H1 (cell line): Measurements from ENCODE around the gene OR6N1. TPM values are rescaled to one million over a fixed set of nuclear protein-coding genes. Genes with fewer than 3 reads are reported as not detected.

Source experiments
- CTCF ChIA-PET: fragments of 300-600 bp; sonication (Branson Sonifier 250); formaldehyde crosslinking; loops from one replicate; lab custom pipeline; 2021; ENCODE audit not compliant: partially characterized antibody; lab: Charles Lee
- POLR2A ChIA-PET: fragments of 300-600 bp; sonication (Branson Sonifier 250); formaldehyde crosslinking; loops from one replicate; lab custom pipeline; 2021; ENCODE audit warnings: inconsistent platforms; ENCODE audit not compliant: partially characterized antibody; lab: Charles Lee
- DNase-seq, 2 experiments: peaks; one replicate each; pipeline versions ENCODE4 v3.0.0 to v3.0.0-alpha.2; 2010 to 2022; ENCODE audit warnings: low spot score in 2 of 2, low read depth in 1 of 2, mixed read lengths in 1 of 2
- FAIRE-seq: peaks from 2 replicates; lab custom pipeline; 2011; peaks lifted over from hg19 to GRCh38; lab: Jason Lieb, UNC
- H2AFZ ChIP-seq: 2 replicates; pipeline ENCODE4 v1.8.1; 2012; ENCODE audit warnings: low read length, inconsistent platforms
- H2AK5ac ChIP-seq: 2 replicates; pipeline ENCODE4 v1.6.1; 2013; ENCODE audit warnings: low read depth, low read length
- H2BK120ac ChIP-seq: replicated peaks from 2 replicates; pipeline ENCODE3; 2013; ENCODE audit warnings: low read depth, low read length, inconsistent platforms
- H2BK12ac ChIP-seq: 2 replicates; pipeline ENCODE4 v1.6.1; 2013; ENCODE audit warnings: low read depth, low read length
- H2BK15ac ChIP-seq: 2 replicates; pipeline ENCODE4 v1.6.1; 2013; ENCODE audit warnings: low read length
- H2BK20ac ChIP-seq: 2 replicates; pipeline ENCODE4 v1.6.1; 2013; ENCODE audit warnings: low read length
- H2BK5ac ChIP-seq: 2 replicates; pipeline ENCODE4 v1.6.1; 2013; ENCODE audit warnings: low read depth, low read length
- H3K14ac ChIP-seq: 2 replicates; pipeline ENCODE4 v1.6.1; 2013; ENCODE audit warnings: inconsistent platforms; ENCODE audit not compliant: insufficient read length
- H3K18ac ChIP-seq: 2 replicates; pipeline ENCODE4 v1.6.1; 2013; ENCODE audit warnings: low read length; ENCODE audit errors: extremely low read depth
- H3K23ac ChIP-seq: 2 replicates; pipeline ENCODE4 v1.6.1; 2013; ENCODE audit warnings: inconsistent platforms; ENCODE audit not compliant: insufficient read length
- H3K23me2 ChIP-seq: 2 replicates; pipeline ENCODE4 v1.6.1; 2013; ENCODE audit warnings: low read depth, low read length
- H3K27ac ChIP-seq: 2 replicates; pipeline ENCODE4 v1.6.1; 2011; ENCODE audit warnings: low read depth, low read length, inconsistent platforms
- H3K27me3 ChIP-seq, 4 experiments: replicated peaks in 1 of 4; 1 replicate in 1 of 4; 2 replicates in 3 of 4; pipeline versions ENCODE4 v1.6.1 to v1.8.1; 2011 to 2013; ENCODE audit warnings: low read length in 3 of 4, mild to moderate bottlenecking in 3 of 4, inconsistent platforms in 2 of 4, mixed read lengths in 2 of 4, moderate library complexity in 1 of 4; ENCODE audit not compliant: control insufficient read depth in 3 of 4, insufficient read depth in 3 of 4; ENCODE audit errors: extremely low read depth in 1 of 4
- H3K36me3 ChIP-seq, 4 experiments: 2 replicates each; pipeline versions ENCODE4 v1.6.1 to v1.8.1; 2011 to 2013; ENCODE audit warnings: mild to moderate bottlenecking in 4 of 4, low read length in 3 of 4, moderate library complexity in 2 of 4, control low read depth in 1 of 4, inconsistent platforms in 1 of 4; ENCODE audit not compliant: insufficient read depth in 4 of 4, control insufficient read depth in 2 of 4
- H3K4ac ChIP-seq: replicated peaks from 2 replicates; pipeline ENCODE3; 2013; ENCODE audit warnings: low read length, low read depth, mixed read lengths, inconsistent platforms; ENCODE audit not compliant: insufficient read length
- H3K4me1 ChIP-seq, 4 experiments: replicated peaks in 1 of 4; 1 replicate in 1 of 4; 2 replicates in 3 of 4; pipeline versions ENCODE4 v1.6.1 to v1.8.1; 2011 to 2013; ENCODE audit warnings: low read length in 3 of 4, inconsistent platforms in 2 of 4, mixed read lengths in 1 of 4; ENCODE audit not compliant: insufficient read depth in 4 of 4, control insufficient read depth in 3 of 4
- H3K4me2 ChIP-seq, 2 experiments: 2 replicates each; pipeline versions ENCODE4 v1.6.1 to v1.8.1; 2011 to 2013; ENCODE audit warnings: low read depth in 2 of 2, low read length in 2 of 2, control low read depth in 1 of 2, inconsistent platforms in 1 of 2, mild to moderate bottlenecking in 1 of 2; ENCODE audit not compliant: insufficient read depth in 1 of 2
- H3K4me3 ChIP-seq, 4 experiments: fragments of 200-600, 300-600 bp in 1 of 4; sonication (generic), shearing (Covaris generic), sonication (Bioruptor Twin) in 1 of 4; 2 replicates each; pipeline versions ENCODE4 v1.5.1 to v1.8.1; 2011 to 2016; ENCODE audit warnings: low read length in 4 of 4, low read depth in 3 of 4, control low read depth in 2 of 4, inconsistent platforms in 2 of 4, mild to moderate bottlenecking in 2 of 4, mixed read lengths in 1 of 4, moderate library complexity in 1 of 4; ENCODE audit not compliant: insufficient read depth in 2 of 4; ENCODE audit errors: extremely low read depth in 1 of 4
- H3K56ac ChIP-seq: replicated peaks from 2 replicates; pipeline ENCODE3; 2013; ENCODE audit warnings: low read depth, mild to moderate bottlenecking, mixed read lengths, low read length, inconsistent platforms; ENCODE audit not compliant: insufficient read length
- H3K79me1 ChIP-seq: 2 replicates; pipeline ENCODE4 v1.6.1; 2013; ENCODE audit warnings: low read depth, low read length, control low read depth
- H3K79me2 ChIP-seq, 2 experiments: 2 replicates each; pipeline versions ENCODE4 v1.6.1 to v1.8.1; 2012 to 2013; ENCODE audit warnings: low read length in 2 of 2, mild to moderate bottlenecking in 2 of 2, inconsistent platforms in 1 of 2; ENCODE audit not compliant: insufficient read depth in 2 of 2, control insufficient read depth in 1 of 2
- H3K9ac ChIP-seq, 4 experiments: replicated peaks in 1 of 4; 1 replicate in 1 of 4; 2 replicates in 3 of 4; pipeline versions ENCODE4 v1.6.1 to v1.8.1; 2011 to 2013; ENCODE audit warnings: low read depth in 3 of 4, low read length in 3 of 4, control low read depth in 2 of 4, mild to moderate bottlenecking in 2 of 4, moderate library complexity in 2 of 4, inconsistent platforms in 1 of 4; ENCODE audit errors: extremely low read depth in 1 of 4
- H3K9me3 ChIP-seq, 2 experiments: 2 replicates each; pipeline versions ENCODE4 v1.6.1 to v1.8.1; 2012 to 2013; ENCODE audit warnings: mild to moderate bottlenecking in 2 of 2, moderate library complexity in 2 of 2, control low read depth in 1 of 2, inconsistent platforms in 1 of 2, low read depth in 1 of 2, low read length in 1 of 2, mixed read lengths in 1 of 2; ENCODE audit not compliant: insufficient read depth in 2 of 2
- H4K20me1 ChIP-seq, 2 experiments: replicated peaks in 1 of 2; 2 replicates each; pipeline versions ENCODE3 to v1.8.1; 2011 to 2013; ENCODE audit warnings: inconsistent platforms in 2 of 2, low read length in 2 of 2, mild to moderate bottlenecking in 1 of 2; ENCODE audit not compliant: insufficient read depth in 2 of 2, control insufficient read depth in 1 of 2
- H4K5ac ChIP-seq: 2 replicates; pipeline ENCODE4 v1.6.1; 2013; ENCODE audit warnings: low read length, low read depth, mixed read lengths, inconsistent platforms; ENCODE audit not compliant: insufficient read length
- H4K8ac ChIP-seq: 2 replicates; pipeline ENCODE4 v1.8.0; 2013; ENCODE audit warnings: mild to moderate bottlenecking, moderate library complexity, low read length, inconsistent platforms; ENCODE audit not compliant: insufficient read depth; ENCODE audit errors: extremely low read depth
- H4K91ac ChIP-seq: replicated peaks from 2 replicates; pipeline ENCODE3; 2013; ENCODE audit warnings: low read length, mixed read lengths, inconsistent platforms; ENCODE audit not compliant: insufficient read length
- EGR1 ChIP-seq: IDR thresholded peaks from 2 replicates; pipeline ENCODE4 v1.6.1; 2011; ENCODE audit warnings: low read depth, low read length, borderline replicate concordance
- GABPA ChIP-seq: IDR thresholded peaks from 2 replicates; pipeline ENCODE4 v1.6.1; 2011; ENCODE audit warnings: mild to moderate bottlenecking, low read length, moderate library complexity, borderline replicate concordance; ENCODE audit not compliant: insufficient read depth
- GTF2F1 ChIP-seq: IDR thresholded peaks from 2 replicates; pipeline ENCODE4 v1.6.1; 2012; ENCODE audit warnings: low read depth, low read length, improper control_type of control experiment, borderline replicate concordance
- JUND ChIP-seq: IDR thresholded peaks from 2 replicates; pipeline ENCODE4 v1.6.1; 2011; ENCODE audit warnings: mild to moderate bottlenecking, improper control_type of control experiment, low read length
- PHF8 ChIP-seq: fragments of 200-600 bp; sonication (generic); conservative IDR thresholded peaks from 2 replicates; pipeline ENCODE4 v1.7.1; 2012; ENCODE audit warnings: low read depth, mild to moderate bottlenecking, inconsistent platforms, low read length, moderate library complexity
- POLR2AphosphoS5 ChIP-seq: IDR thresholded peaks from 2 replicates; pipeline ENCODE4 v1.6.1; 2011; ENCODE audit warnings: low read depth, low read length
- POU5F1 ChIP-seq: IDR thresholded peaks from 2 replicates; pipeline ENCODE4 v1.6.1; 2011; ENCODE audit warnings: low read depth, mild to moderate bottlenecking, low read length, moderate library complexity
- RAD21 ChIP-seq, 2 experiments: IDR thresholded peaks in 1 of 2; conservative IDR thresholded peaks in 1 of 2; 2 replicates each; pipeline ENCODE4 v1.6.1; 2011; ENCODE audit warnings: low read depth in 2 of 2, low read length in 2 of 2, improper control_type of control experiment in 1 of 2, inconsistent platforms in 1 of 2, mild to moderate bottlenecking in 1 of 2, moderate library complexity in 1 of 2
- RBBP5 ChIP-seq: IDR thresholded peaks from 2 replicates; pipeline ENCODE4 v1.7.1; 2012; ENCODE audit warnings: low read depth, mild to moderate bottlenecking, inconsistent platforms, low read length, moderate library complexity, borderline replicate concordance
- RFX5 ChIP-seq: IDR thresholded peaks from 2 replicates; pipeline ENCODE4 v1.6.1; 2011; ENCODE audit warnings: low read depth, low read length, improper control_type of control experiment, borderline replicate concordance
- RXRA ChIP-seq: IDR thresholded peaks from 2 replicates; pipeline ENCODE4 v1.6.1; 2011; ENCODE audit warnings: low read depth, mild to moderate bottlenecking, low read length, moderate library complexity; ENCODE audit not compliant: insufficient read depth
- YY1 ChIP-seq: IDR thresholded peaks from 2 replicates; pipeline ENCODE4 v1.6.1; 2011; ENCODE audit warnings: low read depth, mild to moderate bottlenecking, low read length
- ZNF274 ChIP-seq: IDR thresholded peaks from 2 replicates; pipeline ENCODE4 v1.7.0; 2012; ENCODE audit warnings: low read length, borderline replicate concordance; ENCODE audit errors: extremely low read depth
- WGBS, 2 experiments: shearing (Covaris generic) in 1 of 2; methylation state at CpG; one replicate each; pipeline versions ENCODE4 v1.1.6 to v1.1.7; 2013 to 2015; ENCODE audit warnings: low lambda C conversion rate in 2 of 2, mixed read lengths in 2 of 2, inconsistent platforms in 1 of 2, low coverage in 1 of 2, missing lambda C conversion rate in 1 of 2; ENCODE audit not compliant: insufficient replicate concordance in 2 of 2, insufficient coverage in 1 of 2, insufficient read length in 1 of 2; ENCODE audit errors: extremely low coverage in 1 of 2, missing lambda C conversion rate in 1 of 2; 5-methylcytosine and 5-hydroxymethylcytosine counted together
- polyA plus RNA-seq, 7 experiments: library from polyadenylated mRNA; depleted of rRNA in 3 of 7; stranded (reverse) in 5 of 7; unstranded in 2 of 7; fragments of >200 nt in 5 of 7; fragments of 200-250 nt in 2 of 7; gene quantifications; 1 replicate in 5 of 7; 2 replicates in 1 of 7; 4 replicates in 1 of 7; pipeline versions ENCODE4 v1.2.1 to v1.2.3, GENCODE V29; 2011 to 2013; ENCODE audit warnings: missing spikeins in 2 of 7, mixed read lengths in 2 of 7
- total RNA-seq: library from RNA; stranded (reverse); fragmentation: NEBNext Ultra II Directional; extraction: Animal tissue kit (Norgen Biotek cat#: 25700); gene quantifications from 2 replicates; pipeline ENCODE4 v1.2.1, GENCODE V29; 2021

The OR6N1 gene
- total and polyA plus RNA-seq, 2 of the 8 experiments (the other 6 are each of a cell fraction or from before 2014, with no cell fraction given), result not detected

DNA sequence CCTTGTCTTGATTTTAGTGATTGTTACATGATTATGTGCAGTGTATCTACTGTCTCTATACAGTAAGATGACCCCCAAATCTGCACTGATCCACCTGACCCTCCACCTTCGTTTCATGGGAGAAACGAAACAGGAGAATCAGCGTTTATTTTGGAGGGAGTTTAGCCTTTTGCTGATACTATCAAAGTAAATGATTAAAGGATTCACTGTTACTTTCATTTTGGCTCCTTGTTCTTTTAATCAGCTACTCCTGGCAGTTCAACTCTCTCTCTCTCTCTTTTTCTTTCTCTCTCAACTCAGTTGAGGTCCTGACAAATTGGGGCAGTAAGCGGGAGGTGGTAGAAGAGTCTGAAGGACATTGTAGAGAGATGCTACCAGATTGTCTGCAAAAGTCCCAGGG, 41.5 kb downstream of the OR6N1 start:
- Histone ChIP-seq H3K23ac (no peak overlapping the region), H3K4me1 (no peaks in the 10 kb centered on the region), H4K20me1 (no peaks in the 10 kb centered on the region), H3K9ac (no peak overlapping the region), H2AFZ (peak overlapping the region; percentile 39; the same call in 1 of the 2 replicates), H3K36me3 (no peaks in the 10 kb centered on the region), H3K23me2 (no peaks in the 10 kb centered on the region), H2BK20ac (no peak overlapping the region), H3K14ac (no peak overlapping the region), H2BK12ac (no peak overlapping the region), H3K4me2 (no peak overlapping the region), H3K27me3 (no peaks in the 10 kb centered on the region), H4K5ac (no peak overlapping the region), H2BK120ac (no peak overlapping the region), H4K8ac (no peak overlapping the region), H3K9me3 (no peaks in the 10 kb centered on the region), H3K4ac (no peak overlapping the region), H3K27ac (no peak overlapping the region), H3K79me1 (no peaks in the 10 kb centered on the region), H3K18ac (no peak overlapping the region), H3K4me3 (no peak overlapping the region), H3K79me2 (no peaks in the 10 kb centered on the region), H3K56ac (no peak overlapping the region), H4K91ac (no peak overlapping the region), H2BK5ac (no peak overlapping the region), H2AK5ac (no peak overlapping the region), H2BK15ac (no peak overlapping the region)
- no peak for DNase-seq
- no peak for FAIRE-seq
- 91% methylated on average over 4 of the region's 4 CpGs; no CpG with 5 or more reads in 1 of the 2 experiments for WGBS, 2 experiments
- ChIA-PET CTCF (interaction anchor here (1.4 kb wide), 1 partner anchor 11 kb away, joined by 3 read pairs; no protein-coding TSS in a partner anchor), POLR2A (no interaction called here)
- TF ChIP-seq GABPA (no peak), POLR2AphosphoS5 (no peak), GTF2F1 (no peak), JUND (no peak), RFX5 (no peak), POU5F1 (no peak), YY1 (no peak), PHF8 (no peak), RBBP5 (no peak), RAD21 (IDR thresholded peaks at IDR 0.05 in 1 of 2, conservative IDR thresholded peaks at IDR 0.05 in 1 of 2; ENCODE audit: low read depth in 2 of 2, low read length in 2 of 2) (no peak), EGR1 (no peak), RXRA (no peak), ZNF274 (no peak)
